Epithelial cell of proximal tubule (primary cell): ENCODE data around the gene GRP. TPM values are rescaled to one million over a fixed set of nuclear protein-coding genes. Genes with fewer than 3 reads are reported as not detected.
A peak's percentile ranks its signal among the peaks of the same experiment; 100 is the strongest.

Experiments
- DNase-seq: peaks from one replicate; pipeline ENCODE4 v3.0.0-alpha.2; 2011; ENCODE audit warnings: low read depth
- H3K4me3 ChIP-seq: 2 replicates; pipeline ENCODE4 v1.5.1; 2011; ENCODE audit warnings: low read depth, mild to moderate bottlenecking, low read length
- CTCF ChIP-seq: conservative IDR thresholded peaks from 2 replicates; pipeline ENCODE4 v1.5.1; 2012; ENCODE audit warnings: low read depth, mild to moderate bottlenecking, low read length
- total RNA-seq: library from RNA; depleted of rRNA; stranded (reverse); fragments of >200 nt; gene quantifications from 2 replicates; pipeline ENCODE4 v1.2.3, GENCODE V29; 2015

The GRP gene
- total RNA-seq, 1 donor from 2014 or later, result not detected

GRCh38 chr18:59263661-59264060 lies 43.7 kb downstream of the GRP start:
- DNase-seq, result no peak
- no peak for TF ChIP-seq CTCF
- H3K4me3 ChIP-seq, result no peak overlapping the region

GRCh38 chr18:59264121-59264571 lies 44.2 kb downstream of the GRP start:
- DNase-seq, result no peak
- no peak for TF ChIP-seq CTCF
- H3K4me3 ChIP-seq, result no peak overlapping the region

GRCh38 chr18:59264651-59265245 lies 44.8 kb downstream of the GRP start:
- no peak overlapping the region for H3K4me3 ChIP-seq
- no peak for DNase-seq
- TF ChIP-seq CTCF, result no peak

GRCh38 chr18:59265246-59265973 lies 45.5 kb downstream of the GRP start:
- H3K4me3 ChIP-seq, result peak overlapping the region; percentile 6

GRCh38 chr18:59265974-59266369 lies 46.0 kb downstream of the GRP start:
- DNase-seq, result no peak
- H3K4me3 ChIP-seq, result no peak overlapping the region
- no peak for TF ChIP-seq CTCF

More at GRCh38 chr18:59265246-59265973, 45.5 kb downstream of the GRP start:
- no peak for TF ChIP-seq CTCF
- DNase-seq, result no peak

- H3K4me3 ChIP-seq, result no peak overlapping the region
- no peak for TF ChIP-seq CTCF
- DNase-seq, result no peak
These were observed 46.5 kb downstream of the GRP start for GRCh38 chr18:59266459-59266858.

GRCh38 chr18:59266886-59267502 lies 47.0 kb downstream of the GRP start:
- TF ChIP-seq CTCF, result no peak
- H3K4me3 ChIP-seq, result no peak overlapping the region
- DNase-seq, result no peak
